ENCODE data around the gene PHACTR1.

PHACTR1 gene

GRCh38 chr6:13294499-13295069, 578.0 kb downstream of the PHACTR1 start:
- in situ Hi-C loops (cut with HindIII; ENCODE audit: low sequenced_read_pairs): no loop called here

GRCh38 chr6:13295576-13295975, 579.0 kb downstream of the PHACTR1 start:
- in situ Hi-C loops (cut with HindIII; ENCODE audit: low sequenced_read_pairs): no loop called here

- in situ Hi-C loops (cut with HindIII; ENCODE audit: low sequenced_read_pairs): no loop called here
Measured at GRCh38 chr6:13296536-13296997, 580.0 kb downstream of the PHACTR1 start.

GRCh38 chr6:13297391-13297790, 580.8 kb downstream of the PHACTR1 start:
- in situ Hi-C loops (cut with HindIII; ENCODE audit: low sequenced_read_pairs): no loop called here

- in situ Hi-C loops (cut with HindIII; ENCODE audit: low sequenced_read_pairs): no loop called here
Measured at GRCh38 chr6:13298446-13298845, 581.9 kb downstream of the PHACTR1 start.

- in situ Hi-C loops (cut with HindIII; ENCODE audit: low sequenced_read_pairs): no loop called here
Measured at GRCh38 chr6:13299403-13299821, 582.8 kb downstream of the PHACTR1 start.

GRCh38 chr6:13299918-13300317, 583.4 kb downstream of the PHACTR1 start:
- in situ Hi-C loops (cut with HindIII; ENCODE audit: low sequenced_read_pairs): no loop called here

GRCh38 chr6:13300643-13301590, 584.4 kb downstream of the PHACTR1 start:
- in situ Hi-C loops (cut with HindIII; ENCODE audit: low sequenced_read_pairs): no loop called here

- in situ Hi-C loops (cut with HindIII; ENCODE audit: low sequenced_read_pairs): no loop called here
Measured at GRCh38 chr6:13302291-13302690, 585.7 kb downstream of the PHACTR1 start.

GRCh38 chr6:13302751-13303667, 586.4 kb downstream of the PHACTR1 start:
- in situ Hi-C loops (cut with HindIII; ENCODE audit: low sequenced_read_pairs): no loop called here

- in situ Hi-C loops (cut with HindIII; ENCODE audit: low sequenced_read_pairs): no loop called here
Measured at GRCh38 chr6:13303668-13304017, 587.1 kb downstream of the PHACTR1 start.

- in situ Hi-C loops (cut with HindIII; ENCODE audit: low sequenced_read_pairs): no loop called here
Measured at GRCh38 chr6:13304101-13304500, 587.5 kb downstream of the PHACTR1 start.

GRCh38 chr6:13304580-13305260, 588.2 kb downstream of the PHACTR1 start:
- in situ Hi-C loops (cut with HindIII; ENCODE audit: low sequenced_read_pairs): no loop called here

- in situ Hi-C loops (cut with HindIII; ENCODE audit: low sequenced_read_pairs): no loop called here
Measured at GRCh38 chr6:13305288-13305687, 588.7 kb downstream of the PHACTR1 start.

GRCh38 chr6:13305791-13306190, 589.2 kb downstream of the PHACTR1 start:
- in situ Hi-C loops (cut with HindIII; ENCODE audit: low sequenced_read_pairs): no loop called here

GRCh38 chr6:13307508-13307995, 591.0 kb downstream of the PHACTR1 start:
- in situ Hi-C loops (cut with HindIII; ENCODE audit: low sequenced_read_pairs): no loop called here

GRCh38 chr6:13308332-13308731, 591.8 kb downstream of the PHACTR1 start:
- in situ Hi-C loops (cut with HindIII; ENCODE audit: low sequenced_read_pairs): no loop called here

- in situ Hi-C loops (cut with HindIII; ENCODE audit: low sequenced_read_pairs): no loop called here
Measured at GRCh38 chr6:13311155-13311554, 594.6 kb downstream of the PHACTR1 start.

- in situ Hi-C loops (cut with HindIII; ENCODE audit: low sequenced_read_pairs): no loop called here
Measured at GRCh38 chr6:13314806-13315205, 598.2 kb downstream of the PHACTR1 start.

- in situ Hi-C loops (cut with HindIII; ENCODE audit: low sequenced_read_pairs): no loop called here
Measured at GRCh38 chr6:13315896-13316295, 599.3 kb downstream of the PHACTR1 start.

All from DLD1 (cell line).